GM12872 (cell line): ENCODE measurements around the gene MATN4.
A peak's percentile ranks its signal among the peaks of the same experiment; 100 is the strongest.

ENCODE experiments used
- CTCF ChIP-seq: IDR thresholded peaks from 3 replicates; pipeline ENCODE4 v1.5.1; 2011; ENCODE audit warnings: low read depth, mild to moderate bottlenecking, low read length, moderate library complexity; ENCODE audit not compliant: insufficient read depth

The MATN4 gene

GRCh38 chr20:45309075-45309474 lies 976 bp upstream of the MATN4 start:
- no peak for TF ChIP-seq CTCF

GRCh38 chr20:45307076-45307640 lies 941 bp downstream of the MATN4 start:
- TF ChIP-seq CTCF, result no peak

- peak; percentile 80 for TF ChIP-seq CTCF
These were observed 1.6 kb downstream of the MATN4 start, which contains the start of gene RBPJL for GRCh38 chr20:45306431-45306982. Gene RBPJL (plus strand): TSS chr20:45306840. CDS start chr20:45306923, 83 bp downstream.

GRCh38 chr20:45305262-45305661 lies 2.8 kb downstream of the MATN4 start:
- no peak for TF ChIP-seq CTCF

GRCh38 chr20:45304464-45304999 lies 3.6 kb downstream of the MATN4 start:
- TF ChIP-seq CTCF, result no peak

- TF ChIP-seq CTCF, result no peak
These were observed 4.3 kb downstream of the MATN4 start for GRCh38 chr20:45303586-45304463.

- no peak for TF ChIP-seq CTCF
These were observed 6.3 kb downstream of the MATN4 start for GRCh38 chr20:45301824-45302271.
